MM.1S (cell line): ENCODE results near the gene WDR55.
"Not testable (repeated sequence)": the region's sequence is repeated elsewhere in the genome, so short reads cannot be mapped to it uniquely, and the experiment has no call there.

ENCODE experiments used
- CTCF ChIP-seq: fragments of 300-600 bp; sonication (generic); IDR thresholded peaks from 2 replicates; pipeline ENCODE4 v1.5.1; 2016; ENCODE audit warnings: antibody characterized with exemption, low read length, mixed read lengths
- EZH2 ChIP-seq: fragments of 300-600 bp; sonication (generic); optimal IDR thresholded peaks from 2 replicates; pipeline ENCODE3; 2017; ENCODE audit warnings: low read depth, mild to moderate bottlenecking, antibody characterized with exemption, low read length, mixed read lengths
- EZH2phosphoT487 ChIP-seq: fragments of 300-600 bp; sonication (generic); IDR thresholded peaks from 2 replicates; pipeline ENCODE4 v1.6.1; 2018; ENCODE audit warnings: antibody characterized with exemption, low read length

- not testable (repeated sequence) for TF ChIP-seq EZH2, CTCF, EZH2phosphoT487
Measured at GRCh38 chr5:140721395-140721794, 56.7 kb downstream of the WDR55 start.
